Measurements from ENCODE around the gene SEMA3A. TPM values are rescaled to one million over a fixed set of nuclear protein-coding genes. Genes with fewer than 3 reads are reported as not detected.

SEMA3A gene
- total RNA-seq, 1 donor from 2014 or later, result 0.75 TPM

- Histone ChIP-seq H3K4me3 (no peak overlapping the region), H3K9me3 (no peaks in the 10 kb centered on the region), H3K4me1 (no peaks in the 10 kb centered on the region), H3K27ac (no peak overlapping the region), H3K27me3 (no peaks in the 10 kb centered on the region), H3K36me3 (no peaks in the 10 kb centered on the region)
- DNase-seq (ENCODE audit: low spot score in 2 of 2), result no peak
- TF ChIP-seq CTCF (IDR thresholded peaks at IDR 0.05), result no peak
- intact Hi-C loops (cut with DNase I), result no loop called here
Observed at GRCh38 chr7:84009782-84010181, 184.8 kb downstream of the SEMA3A start.

GRCh38 chr7:84009051-84009450, 185.5 kb downstream of the SEMA3A start:
- Histone ChIP-seq H3K4me3 (no peak overlapping the region), H3K4me1 (no peaks in the 10 kb centered on the region), H3K9me3 (no peaks in the 10 kb centered on the region), H3K27me3 (no peaks in the 10 kb centered on the region), H3K36me3 (no peaks in the 10 kb centered on the region), H3K27ac (no peak overlapping the region)
- intact Hi-C loops (cut with DNase I), result no loop called here
- DNase-seq (ENCODE audit: low spot score in 2 of 2), result no peak
- TF ChIP-seq CTCF (IDR thresholded peaks at IDR 0.05), result no peak

- Histone ChIP-seq H3K4me1 (no peaks in the 10 kb centered on the region), H3K4me3 (no peak overlapping the region), H3K27me3 (no peaks in the 10 kb centered on the region), H3K36me3 (no peaks in the 10 kb centered on the region), H3K9me3 (no peaks in the 10 kb centered on the region), H3K27ac (no peak overlapping the region)
- no peak for DNase-seq (ENCODE audit: low spot score in 2 of 2)
- no peak for TF ChIP-seq CTCF (IDR thresholded peaks at IDR 0.05)
- intact Hi-C loops (cut with DNase I), result no loop called here
Observed at GRCh38 chr7:84003191-84003590, 191.4 kb downstream of the SEMA3A start.

- DNase-seq (ENCODE audit: low spot score in 2 of 2), result no peak
- intact Hi-C loops (cut with DNase I), result no loop called here
- Histone ChIP-seq H3K27me3 (no peaks in the 10 kb centered on the region), H3K4me1 (no peaks in the 10 kb centered on the region), H3K4me3 (no peak overlapping the region), H3K9me3 (no peaks in the 10 kb centered on the region), H3K36me3 (no peaks in the 10 kb centered on the region), H3K27ac (no peak overlapping the region)
- no peak for TF ChIP-seq CTCF (IDR thresholded peaks at IDR 0.05)
Observed at GRCh38 chr7:84002348-84002747, 192.2 kb downstream of the SEMA3A start.

- H3K27ac ChIP-seq, result no peak overlapping the region
- no peaks in the 10 kb centered on the region for H3K9me3 ChIP-seq
- H3K4me1 ChIP-seq, result no peaks in the 10 kb centered on the region
- no peak for TF ChIP-seq CTCF (IDR thresholded peaks at IDR 0.05)
- no peak overlapping the region for H3K4me3 ChIP-seq
- H3K36me3 ChIP-seq, result no peaks in the 10 kb centered on the region
- intact Hi-C loops (cut with DNase I), result no loop called here
- no peaks in the 10 kb centered on the region for H3K27me3 ChIP-seq
- DNase-seq (ENCODE audit: low spot score in 2 of 2), result no peak
Observed at GRCh38 chr7:83996879-83997278, 197.7 kb downstream of the SEMA3A start.

- TF ChIP-seq CTCF (IDR thresholded peaks at IDR 0.05), result no peak
- H3K27ac ChIP-seq, result no peak overlapping the region
- no peaks in the 10 kb centered on the region for H3K36me3 ChIP-seq
- H3K27me3 ChIP-seq, result no peaks in the 10 kb centered on the region
- H3K4me1 ChIP-seq, result no peaks in the 10 kb centered on the region
- H3K4me3 ChIP-seq, result no peak overlapping the region
- no peaks in the 10 kb centered on the region for H3K9me3 ChIP-seq
- DNase-seq (ENCODE audit: low spot score in 2 of 2), result no peak
- intact Hi-C loops (cut with DNase I), result no loop called here
Observed at GRCh38 chr7:83987764-83988163, 206.8 kb downstream of the SEMA3A start.

All from ascending aorta (tissue), 2 donors.